T-helper 17 cell (primary cell): ENCODE measurements around the gene FZR1. TPM values are rescaled to one million over a fixed set of nuclear protein-coding genes. Genes with fewer than 3 reads are reported as not detected.

Experiments
- ATAC-seq: fragments of 150-1000 bp; cut with Tn5 transposase; 2 replicates; pipeline ENCODE4 v1.10.0; 2021; ENCODE audit warnings: mild to moderate bottlenecking, moderate library complexity
- DNase-seq, 3 donors: peaks; one replicate each; pipeline versions ENCODE4 v3.0.0 to v3.0.0-alpha.2; 2020 to 2021
- H3K9me3 ChIP-seq: one replicate; pipeline ENCODE4 v1.7.0; 2013; ENCODE audit warnings: low read length, mild to moderate bottlenecking; ENCODE audit not compliant: control insufficient read depth, poor library complexity, severe bottlenecking
- H3K27ac Mint-ChIP-seq: one replicate; pipeline ENCODE4 v1.8.0; 2022; ENCODE audit warnings: mild to moderate bottlenecking, moderate library complexity, mixed read lengths
- H3K27me3 Mint-ChIP-seq: one replicate; pipeline ENCODE4 v1.8.0; 2022; ENCODE audit warnings: mixed read lengths
- H3K36me3 Mint-ChIP-seq: one replicate; pipeline ENCODE4 v1.8.0; 2022; ENCODE audit warnings: low read depth, mixed read lengths
- H3K4me1 Mint-ChIP-seq: one replicate; pipeline ENCODE4 v1.8.0; 2022; ENCODE audit warnings: mild to moderate bottlenecking, mixed read lengths
- H3K4me3 Mint-ChIP-seq: one replicate; pipeline ENCODE4 v1.8.0; 2022; ENCODE audit warnings: mild to moderate bottlenecking, moderate library complexity, mixed read lengths
- total RNA-seq, 4 donors: library from RNA in 2 of 4; stranded (reverse) in 2 of 4; gene quantifications; one replicate each; pipeline ENCODE4 v1.2.3 and lab custom pipeline; 2022 to 2026

Gene FZR1
- total RNA-seq, 2 donors from 2014 or later: 95.0 to 96.6 TPM

GRCh38 chr19:3570606-3571011 is 64.5 kb downstream of the FZR1 start:
- Mint-ChIP-seq H3K36me3 (no peaks in the 10 kb centered on the region), H3K4me1 (peaks cover 17% of the 10 kb centered on the region), H3K4me3 (no peak overlapping the region), H3K27ac (no peak overlapping the region), H3K27me3 (no peaks in the 10 kb centered on the region)
- no peaks in the 10 kb centered on the region for H3K9me3 ChIP-seq
- ATAC-seq (no peak), DNase-seq (no peak)

GRCh38 chr19:3572132-3572854 is 66.2 kb downstream of the FZR1 start:
- Mint-ChIP-seq H3K4me3 (peak overlapping the region; percentile 87), H3K27ac (no peak overlapping the region)
- DNase-seq: peak; percentile 97 to 99 (median 99)

GRCh38 chr19:3572855-3573161 is 66.7 kb downstream of the FZR1 start, which contains the start of gene HMG20B:
HMG20B (plus strand) TSS chr19:3572944; CDS start chr19:3573310, 366 bp downstream.
- Mint-ChIP-seq H3K27me3 (no peaks in the 10 kb centered on the region), H3K36me3 (no peaks in the 10 kb centered on the region), H3K27ac (no peak within 1 kb of the TSS), H3K4me1 (peaks cover 17% of the 10 kb centered on the region), H3K4me3 (peak within 1 kb of the TSS; percentile 87)
- H3K9me3 ChIP-seq: no peaks in the 10 kb centered on the region
- ATAC-seq: peak; percentile 1
- no peak for DNase-seq

More at GRCh38 chr19:3572132-3572854, 66.2 kb downstream of the FZR1 start:
- H3K9me3 ChIP-seq: no peaks in the 10 kb centered on the region
- Mint-ChIP-seq H3K4me1 (peaks cover 17% of the 10 kb centered on the region), H3K36me3 (no peaks in the 10 kb centered on the region), H3K27me3 (no peaks in the 10 kb centered on the region)
- peak; percentile 96 for ATAC-seq

DNA sequence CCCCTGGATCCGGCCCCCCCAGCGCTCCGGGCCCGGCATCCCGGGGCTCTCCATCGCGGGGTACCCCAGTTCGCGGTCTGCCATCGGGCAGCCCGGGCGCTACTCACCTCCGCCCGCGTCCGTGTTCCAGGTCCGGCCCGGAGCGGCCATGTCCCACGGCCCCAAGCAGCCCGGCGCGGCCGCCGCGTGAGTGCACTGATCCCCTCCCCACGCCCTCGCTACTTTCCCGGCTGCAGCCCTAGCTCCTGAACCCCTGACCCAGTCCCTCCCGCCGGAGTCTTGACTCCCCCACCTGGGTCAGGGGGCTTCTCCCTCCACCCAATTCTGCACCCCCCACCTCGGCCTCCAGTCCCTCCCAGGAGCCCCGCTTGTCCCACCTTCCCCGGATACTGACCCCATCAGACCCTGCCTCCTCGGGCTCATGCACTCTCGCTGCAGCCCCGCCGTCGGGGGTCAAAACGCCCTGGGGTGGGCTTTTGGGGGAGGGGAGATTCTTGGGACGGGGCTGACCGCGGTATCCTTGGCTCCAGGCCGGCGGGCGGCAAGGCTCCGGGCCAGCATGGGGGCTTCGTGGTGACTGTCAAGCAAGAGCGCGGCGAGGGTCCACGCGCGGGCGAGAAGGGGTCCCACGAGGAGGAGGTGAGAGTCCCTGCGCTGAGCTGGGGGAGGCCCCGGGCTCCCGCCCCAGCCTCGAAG is 67.2 kb downstream of the FZR1 start:
- Mint-ChIP-seq H3K27me3 (no peaks in the 10 kb centered on the region), H3K4me3 (peak overlapping the region; percentile 87), H3K36me3 (no peaks in the 10 kb centered on the region), H3K27ac (no peak overlapping the region), H3K4me1 (peaks cover 17% of the 10 kb centered on the region)
- DNase-seq (no peak), ATAC-seq (no peak)
- no peaks in the 10 kb centered on the region for H3K9me3 ChIP-seq

GRCh38 chr19:3573858-3574637 is 67.9 kb downstream of the FZR1 start:
- Mint-ChIP-seq H3K27ac (no peak overlapping the region), H3K4me3 (peak overlapping the region; percentile 87), H3K36me3 (no peaks in the 10 kb centered on the region), H3K4me1 (peaks cover 17% of the 10 kb centered on the region), H3K27me3 (no peaks in the 10 kb centered on the region)
- peak; percentile 72 to 85 (median 77) for DNase-seq
- peak; percentile 26 for ATAC-seq
- H3K9me3 ChIP-seq: no peaks in the 10 kb centered on the region

- peaks cover 17% of the 10 kb centered on the region for H3K4me1 Mint-ChIP-seq
- no peak for ATAC-seq
- peak overlapping the region; percentile 14 for H3K27ac Mint-ChIP-seq
- H3K36me3 Mint-ChIP-seq: no peaks in the 10 kb centered on the region
- no peaks in the 10 kb centered on the region for H3K9me3 ChIP-seq
- H3K4me3 Mint-ChIP-seq: peak overlapping the region; percentile 46
- H3K27me3 Mint-ChIP-seq: no peaks in the 10 kb centered on the region
- DNase-seq: no peak
Measured at GRCh38 chr19:3575260-3575741, 69.2 kb downstream of the FZR1 start.

DNA sequence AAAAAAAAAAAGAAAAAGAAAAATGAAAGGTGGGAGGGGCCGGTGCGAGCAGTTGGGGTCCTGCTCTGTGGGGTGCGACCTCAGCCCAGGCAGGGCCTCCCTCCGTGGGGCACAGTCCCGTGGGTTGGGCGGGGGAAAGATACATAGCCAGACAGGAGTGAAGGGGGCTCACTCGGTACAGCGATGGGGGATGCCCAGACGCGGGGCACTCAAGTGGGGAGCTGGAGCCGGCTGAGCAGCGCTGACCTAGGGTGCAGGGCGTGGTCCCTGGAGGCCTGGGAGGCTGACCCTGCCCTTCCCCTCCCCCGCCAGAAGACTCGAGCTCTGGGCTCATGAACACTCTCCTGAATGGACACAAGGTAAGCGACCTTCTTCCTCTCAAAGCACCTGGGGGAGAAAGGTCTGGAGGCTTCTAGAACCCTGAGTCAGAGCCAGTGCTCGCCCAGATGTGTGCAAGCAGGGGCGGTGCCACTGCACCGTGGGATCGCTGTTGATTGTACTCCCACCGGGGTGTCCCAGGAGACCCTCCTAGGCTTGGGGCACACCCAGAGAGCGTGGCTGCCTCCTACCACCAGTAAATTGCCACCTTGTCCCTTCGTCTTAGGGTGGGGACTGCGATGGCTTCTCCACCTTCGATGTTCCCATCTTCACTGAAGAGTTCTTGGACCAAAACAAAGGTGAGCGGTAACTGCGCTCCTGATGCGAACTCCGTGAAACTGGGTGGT is 70.0 kb downstream of the FZR1 start:
- DNase-seq: no peak
- Mint-ChIP-seq H3K4me1 (peaks cover 16% of the 10 kb centered on the region), H3K27me3 (no peaks in the 10 kb centered on the region), H3K36me3 (no peaks in the 10 kb centered on the region), H3K27ac (no peak overlapping the region), H3K4me3 (no peak overlapping the region)
- no peaks in the 10 kb centered on the region for H3K9me3 ChIP-seq
- no peak for ATAC-seq

GRCh38 chr19:3576696-3577443 is 70.8 kb downstream of the FZR1 start:
- no peaks in the 10 kb centered on the region for H3K36me3 Mint-ChIP-seq
- peaks cover 13% of the 10 kb centered on the region for H3K4me1 Mint-ChIP-seq
- DNase-seq (no peak), ATAC-seq (no peak)
- no peak overlapping the region for H3K4me3 Mint-ChIP-seq
- H3K27me3 Mint-ChIP-seq: no peaks in the 10 kb centered on the region
- H3K27ac Mint-ChIP-seq: no peak overlapping the region
- no peaks in the 10 kb centered on the region for H3K9me3 ChIP-seq

GRCh38 chr19:3577723-3578344 is 71.7 kb downstream of the FZR1 start:
- DNase-seq (no peak), ATAC-seq (no peak)
- Mint-ChIP-seq H3K36me3 (no peaks in the 10 kb centered on the region), H3K4me1 (peaks cover 6% of the 10 kb centered on the region), H3K27me3 (no peaks in the 10 kb centered on the region), H3K4me3 (no peak overlapping the region), H3K27ac (no peak overlapping the region)
- H3K9me3 ChIP-seq: no peaks in the 10 kb centered on the region

DNA sequence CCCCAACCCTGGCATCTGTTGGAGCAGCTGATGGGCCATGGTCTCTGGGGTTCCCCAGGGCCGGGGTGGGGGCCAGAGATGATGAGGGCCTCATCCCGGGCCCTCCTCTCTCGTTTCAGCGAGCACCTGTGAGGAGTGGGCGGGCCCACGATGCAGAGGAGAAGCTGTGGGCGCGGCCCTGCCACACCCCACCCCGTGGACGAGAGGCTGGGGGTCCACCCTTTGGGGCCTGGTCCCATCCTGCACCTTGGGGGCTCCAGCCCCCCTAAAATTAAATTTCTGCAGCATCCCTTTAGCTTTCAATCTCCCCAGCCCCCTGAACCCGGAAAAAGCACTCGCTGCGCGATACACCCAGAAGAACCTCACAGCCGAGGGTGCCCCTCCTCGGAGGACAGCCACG is 72.3 kb downstream of the FZR1 start:
- H3K27me3 Mint-ChIP-seq: no peaks in the 10 kb centered on the region
- no peak overlapping the region for H3K27ac Mint-ChIP-seq
- no peak for ATAC-seq
- no peak for DNase-seq
- peaks cover 6% of the 10 kb centered on the region for H3K4me1 Mint-ChIP-seq
- H3K9me3 ChIP-seq: no peaks in the 10 kb centered on the region
- H3K4me3 Mint-ChIP-seq: no peak overlapping the region
- no peaks in the 10 kb centered on the region for H3K36me3 Mint-ChIP-seq

- no peaks in the 10 kb centered on the region for H3K36me3 Mint-ChIP-seq
- H3K27me3 Mint-ChIP-seq: no peaks in the 10 kb centered on the region
- H3K9me3 ChIP-seq: no peaks in the 10 kb centered on the region
- DNase-seq (no peak), ATAC-seq (no peak)
- no peaks in the 10 kb centered on the region for H3K4me1 Mint-ChIP-seq
- H3K4me3 Mint-ChIP-seq: no peak overlapping the region
- H3K27ac Mint-ChIP-seq: no peak overlapping the region
Measured at GRCh38 chr19:3580156-3580934, 74.2 kb downstream of the FZR1 start.
